SK-N-SH (cell line): ENCODE results near the gene DCDC2. TPM values are rescaled to one million over a fixed set of nuclear protein-coding genes. Genes with fewer than 3 reads are reported as not detected.

Experiments
- CTCF ChIA-PET: fragments of 300-600, 350-600 bp; formaldehyde crosslinking; extraction: SDS; loops from one replicate; lab custom pipeline; 2021; lab: Yijun Ruan, JAX
- POLR2A ChIA-PET: fragments of 350-600 bp; sonication (Branson Sonifier 250); formaldehyde crosslinking; extraction: SDS; loops from one replicate; lab custom pipeline; 2020; ENCODE audit warnings: antibody characterized with exemption, inconsistent platforms; lab: Yijun Ruan, JAX
- DNase-seq: peaks from one replicate; pipeline ENCODE4 v3.0.0; 2012
- H2AFZ ChIP-seq: fragments of 200-600 bp; sonication (generic); 2 replicates; pipeline ENCODE4 v1.8.1; 2016; ENCODE audit warnings: antibody characterized with exemption, mild to moderate bottlenecking, low read depth
- H3F3A ChIP-seq: fragments of 200-600 bp; sonication (generic); replicated peaks from 2 replicates; pipeline ENCODE3; 2016; ENCODE audit warnings: antibody characterized with exemption, mild to moderate bottlenecking; ENCODE audit not compliant: insufficient read depth
- H3K27ac ChIP-seq, 2 experiments: fragments of 200-500 bp in 1 of 2; fragments of 200-600 bp in 1 of 2; sonication (Bioruptor generic) in 1 of 2; sonication (generic), shearing (Covaris generic) in 1 of 2; 2 replicates each; pipeline versions ENCODE4 v1.5.1 to v1.6.1; 2014 to 2016; ENCODE audit warnings: low read depth in 2 of 2, inconsistent platforms in 1 of 2, low read length in 1 of 2, mild to moderate bottlenecking in 1 of 2, mixed read lengths in 1 of 2
- H3K27me3 ChIP-seq: fragments of 200-600 bp; sonication (generic), shearing (Covaris generic); 2 replicates; pipeline ENCODE4 v1.6.1; 2016; ENCODE audit warnings: mixed run types; ENCODE audit not compliant: insufficient read depth
- H3K36me3 ChIP-seq, 2 experiments: fragments of 200-500 bp in 1 of 2; fragments of 200-600 bp in 1 of 2; sonication (Bioruptor generic) in 1 of 2; sonication (generic) in 1 of 2; replicated peaks in 1 of 2; 2 replicates each; pipeline versions ENCODE3 to v1.5.1; 2014 to 2016; ENCODE audit warnings: low read length in 1 of 2, mild to moderate bottlenecking in 1 of 2; ENCODE audit not compliant: insufficient read depth in 2 of 2, control insufficient read depth in 1 of 2
- H3K4me1 ChIP-seq, 2 experiments: fragments of 200-500 bp in 1 of 2; fragments of 200-600 bp in 1 of 2; sonication (Bioruptor generic) in 1 of 2; sonication (generic), shearing (Covaris generic) in 1 of 2; 2 replicates each; pipeline versions ENCODE4 v1.5.1 to v1.6.1; 2014 to 2016; ENCODE audit warnings: low read depth in 1 of 2, low read length in 1 of 2, mixed run types in 1 of 2; ENCODE audit not compliant: insufficient read depth in 2 of 2, control insufficient read depth in 1 of 2
- H3K4me2 ChIP-seq: fragments of 200-600 bp; sonication (generic), shearing (Covaris generic); 2 replicates; pipeline ENCODE4 v1.6.1; 2017; ENCODE audit warnings: mixed run types
- H3K4me3 ChIP-seq, 2 experiments: fragments of 200-500 bp in 1 of 2; fragments of 200-600 bp in 1 of 2; sonication (Bioruptor generic) in 1 of 2; sonication (generic), shearing (Covaris generic) in 1 of 2; 2 replicates each; pipeline versions ENCODE4 v1.5.1 to v1.8.1; 2014 to 2016; ENCODE audit warnings: low read depth in 2 of 2, inconsistent platforms in 1 of 2, low read length in 1 of 2, mild to moderate bottlenecking in 1 of 2, mixed read lengths in 1 of 2, moderate library complexity in 1 of 2
- H3K79me2 ChIP-seq: fragments of 200-600 bp; sonication (generic); 2 replicates; pipeline ENCODE4 v1.8.1; 2017; ENCODE audit warnings: mild to moderate bottlenecking; ENCODE audit not compliant: insufficient read depth
- H3K9ac ChIP-seq: fragments of 200-600 bp; sonication (generic); 2 replicates; pipeline ENCODE4 v1.6.1; 2017; ENCODE audit warnings: mixed run types
- H3K9me2 ChIP-seq: fragments of 200-600 bp; sonication (generic); 2 replicates; pipeline ENCODE4 v1.6.1; 2017; ENCODE audit warnings: mixed run types
- H3K9me3 ChIP-seq: fragments of 200-600 bp; sonication (generic); 2 replicates; pipeline ENCODE4 v1.6.1; 2017; ENCODE audit warnings: mixed run types, mild to moderate bottlenecking, moderate library complexity
- H4K20me1 ChIP-seq: fragments of 200-600 bp; sonication (generic); 2 replicates; pipeline ENCODE4 v1.6.1; 2017; ENCODE audit warnings: mild to moderate bottlenecking, mixed run types; ENCODE audit not compliant: insufficient read depth
- CHD2 ChIP-seq: fragments of 150-350 bp; IDR thresholded peaks from 2 replicates; pipeline ENCODE4 v1.6.1; 2018; ENCODE audit warnings: low read length; ENCODE audit not compliant: partially characterized antibody
- EP300 ChIP-seq, 2 experiments: IDR thresholded peaks; 2 replicates each; pipeline versions ENCODE4 v1.4.0 to v1.6.1; 2012; ENCODE audit warnings: borderline replicate concordance in 1 of 2, low read depth in 1 of 2, low read length in 1 of 2
- FOSL2 ChIP-seq: IDR thresholded peaks from 2 replicates; pipeline ENCODE4 v1.4.0; 2012; ENCODE audit warnings: low read depth, mild to moderate bottlenecking, moderate library complexity, borderline replicate concordance
- FOXJ3 ChIP-seq: sonication (generic); formaldehyde crosslinking; IDR thresholded peaks from 2 replicates; pipeline ENCODE4 v1.5.1; 2020; ENCODE audit warnings: mild to moderate bottlenecking, missing genetic modification reagents
- FOXM1 ChIP-seq: IDR thresholded peaks from 2 replicates; pipeline ENCODE4 v1.4.0; 2012; ENCODE audit warnings: low read depth, mild to moderate bottlenecking
- GATA2 ChIP-seq: sonication (generic); formaldehyde crosslinking; IDR thresholded peaks from 2 replicates; pipeline ENCODE4 v1.5.0; 2020; ENCODE audit warnings: mild to moderate bottlenecking, missing genetic modification reagents
- JUND ChIP-seq: IDR thresholded peaks from 2 replicates; pipeline ENCODE4 v1.4.0; 2012
- MEF2A ChIP-seq: IDR thresholded peaks from 2 replicates; pipeline ENCODE4 v1.4.0; 2012; ENCODE audit warnings: low read depth, borderline replicate concordance
- MXI1 ChIP-seq: IDR thresholded peaks from 2 replicates; pipeline ENCODE4 v1.6.1; 2012; ENCODE audit warnings: mild to moderate bottlenecking, low read depth, low read length, improper control_type of control experiment
- NFIC ChIP-seq: IDR thresholded peaks from 2 replicates; pipeline ENCODE4 v1.4.0; 2012; ENCODE audit warnings: borderline replicate concordance
- NRF1 ChIP-seq: IDR thresholded peaks from 2 replicates; pipeline ENCODE4 v1.6.1; 2012; ENCODE audit warnings: low read depth, mild to moderate bottlenecking, low read length
- PBX3 ChIP-seq: IDR thresholded peaks from 2 replicates; pipeline ENCODE4; 2012
- POLR2AphosphoS5 ChIP-seq: IDR thresholded peaks from 2 replicates; pipeline ENCODE4 v1.6.1; 2012; ENCODE audit warnings: low read depth, low read length
- RAD21 ChIP-seq: IDR thresholded peaks from 2 replicates; pipeline ENCODE4 v1.6.1; 2012; ENCODE audit warnings: mild to moderate bottlenecking, low read length
- REST ChIP-seq: IDR thresholded peaks from 2 replicates; pipeline ENCODE4 v1.6.1; 2012; ENCODE audit warnings: mild to moderate bottlenecking, low read depth, low read length, moderate library complexity
- RFX5 ChIP-seq: IDR thresholded peaks from 2 replicates; pipeline ENCODE4 v1.6.1; 2012; ENCODE audit warnings: mild to moderate bottlenecking, improper control_type of control experiment, low read length
- RXRA ChIP-seq: IDR thresholded peaks from 2 replicates; pipeline ENCODE4 v1.4.0; 2012; ENCODE audit warnings: low read depth, mild to moderate bottlenecking, borderline replicate concordance
- SIN3A ChIP-seq: IDR thresholded peaks from 2 replicates; pipeline ENCODE4 v1.6.1; 2012; ENCODE audit warnings: low read depth, mild to moderate bottlenecking, low read length, moderate library complexity, borderline replicate concordance
- SMC3 ChIP-seq: IDR thresholded peaks from 2 replicates; pipeline ENCODE4 v1.6.1; 2012; ENCODE audit warnings: low read depth, low read length, improper control_type of control experiment
- TCF12 ChIP-seq: IDR thresholded peaks from 2 replicates; pipeline ENCODE4 v1.4.0; 2012
- YY1 ChIP-seq: IDR thresholded peaks from 2 replicates; pipeline ENCODE4 v1.4.0; 2012; ENCODE audit warnings: low read depth, mild to moderate bottlenecking
- ZBTB33 ChIP-seq: IDR thresholded peaks from 2 replicates; pipeline ENCODE4 v1.4.0; 2012; ENCODE audit warnings: low read depth, borderline replicate concordance
- WGBS: methylation state at CpG from one replicate; pipeline ENCODE4 v1.1.6; 2017; ENCODE audit warnings: low lambda C conversion rate; 5-methylcytosine and 5-hydroxymethylcytosine counted together
- polyA plus RNA-seq, 3 experiments: library from polyadenylated mRNA; depleted of rRNA; stranded (reverse); fragments of >200 nt; gene quantifications; 2 replicates each; pipeline ENCODE4 v1.2.3, GENCODE V29; 2012

The DCDC2 gene
- polyA plus RNA-seq, 1 of the 3 experiments (the other 2 are of a cell fraction), result not detected

GRCh38 chr6:24149296-24149695 lies 208.6 kb downstream of the DCDC2 start (continued):
- TF ChIP-seq NRF1, result no peak

- Histone ChIP-seq H3K4me1 (no peaks in the 10 kb centered on the region), H2AFZ (no peak overlapping the region), H3K9ac (no peak overlapping the region), H3K79me2 (no peaks in the 10 kb centered on the region), H3K27me3 (no peaks in the 10 kb centered on the region), H3K9me2 (no peaks in the 10 kb centered on the region)
- CTCF ChIA-PET, result interaction anchor here (1.0 kb wide), 1 partner anchor 56 kb away, joined by 3 read pairs; no protein-coding TSS in a partner anchor
- no peak for TF ChIP-seq YY1
- TF ChIP-seq TCF12, result no peak
- TF ChIP-seq EP300 (IDR thresholded peaks at IDR 0.05; ENCODE audit: borderline replicate concordance in 1 of 2, low read depth in 1 of 2, low read length in 1 of 2), result no peak
- TF ChIP-seq POLR2AphosphoS5, result no peak
- no peak for TF ChIP-seq SIN3A
- no peak for TF ChIP-seq MEF2A
- TF ChIP-seq NRF1, result no peak
- no peak for TF ChIP-seq ZBTB33
- TF ChIP-seq SMC3, result no peak
- no peak for TF ChIP-seq GATA2
- no peak for TF ChIP-seq JUND
- TF ChIP-seq MXI1, result no peak
- no peak for TF ChIP-seq RFX5
- no peak for TF ChIP-seq FOXJ3 (CRISPR knock-in tag)
- no peak for TF ChIP-seq RAD21
- no peak for TF ChIP-seq CHD2
- no peak for TF ChIP-seq NFIC
- TF ChIP-seq FOXM1, result no peak
- TF ChIP-seq, all 33 proteins: peak for 0
- no peaks in the 10 kb centered on the region for H3F3A ChIP-seq
- no peak for DNase-seq
- H3K4me2 ChIP-seq, result no peak overlapping the region
- no peak overlapping the region for H3K4me3 ChIP-seq
- POLR2A ChIA-PET, result no interaction called here
- H3K27ac ChIP-seq, result no peak overlapping the region
- no peaks in the 10 kb centered on the region for H3K36me3 ChIP-seq
- no peaks in the 10 kb centered on the region for H4K20me1 ChIP-seq
- H3K9me3 ChIP-seq, result 0 out of 2 replicates have a peak, but pooled peaks cover 9% of the 10 kb centered on the region
These were observed 209.2 kb downstream of the DCDC2 start for GRCh38 chr6:24148684-24149083.

- ChIA-PET POLR2A (no interaction called here), CTCF (interaction anchor here (1.0 kb wide), 1 partner anchor 57 kb away, joined by 3 read pairs; no protein-coding TSS in a partner anchor)
- H3K4me1 ChIP-seq, result no peaks in the 10 kb centered on the region
- no peak overlapping the region for H2AFZ ChIP-seq
- no peaks in the 10 kb centered on the region for H4K20me1 ChIP-seq
- no peaks in the 10 kb centered on the region for H3K27me3 ChIP-seq
- no peaks in the 10 kb centered on the region for H3F3A ChIP-seq
- no peak overlapping the region for H3K4me3 ChIP-seq
- no peaks in the 10 kb centered on the region for H3K36me3 ChIP-seq
- WGBS, result 25% methylated on average over 3 of the region's 3 CpGs
- no peak overlapping the region for H3K9ac ChIP-seq
- no peak overlapping the region for H3K27ac ChIP-seq
- H3K79me2 ChIP-seq, result no peaks in the 10 kb centered on the region
- no peak overlapping the region for H3K4me2 ChIP-seq
- no peak for DNase-seq
- no peaks in the 10 kb centered on the region for H3K9me2 ChIP-seq
- 0 out of 2 replicates have a peak, but pooled peaks cover 9% of the 10 kb centered on the region for H3K9me3 ChIP-seq
- TF ChIP-seq FOXM1, result no peak
- TF ChIP-seq RAD21, result no peak
- no peak for TF ChIP-seq RXRA
- TF ChIP-seq MEF2A, result no peak
- no peak for TF ChIP-seq PBX3
- TF ChIP-seq REST, result no peak
- no peak for TF ChIP-seq NRF1
- TF ChIP-seq FOSL2, result no peak
- TF ChIP-seq FOXJ3 (CRISPR knock-in tag), result no peak
These were observed 209.7 kb downstream of the DCDC2 start for GRCh38 chr6:24148154-24148570.
